Tibial artery (tissue), 4 donors: ENCODE measurements around the gene SNIP1.
"Not testable (repeated sequence)": the region's sequence is repeated elsewhere in the genome, so short reads cannot be mapped to it uniquely, and the experiment has no call there.

Experiments
- DNase-seq, 2 donors: peaks; one replicate each; pipeline ENCODE4 v3.0.0-alpha.2; 2019
- H3K27ac ChIP-seq, 2 donors: fragments of 200-600 bp; sonication (generic) in 1 of 2; 1 replicate in 1 of 2; 2 replicates in 1 of 2; pipeline ENCODE4 v1.5.1; 2018 to 2019; ENCODE audit warnings: mild to moderate bottlenecking in 1 of 2
- H3K27me3 ChIP-seq, 2 donors: fragments of 200-600 bp; sonication (generic) in 1 of 2; one replicate each; pipeline versions ENCODE4 v1.5.1 to v1.6.0; 2016 to 2019
- H3K36me3 ChIP-seq, 3 donors: fragments of 200-600 bp; sonication (generic) in 2 of 3; one replicate each; pipeline ENCODE4 v1.5.1; 2016 to 2019; ENCODE audit warnings: mild to moderate bottlenecking in 2 of 3
- H3K4me1 ChIP-seq, 4 donors: fragments of 200-600 bp; sonication (generic) in 2 of 4; 1 replicate in 3 of 4; 2 replicates in 1 of 4; pipeline ENCODE4 v1.5.1; 2016 to 2019
- H3K4me3 ChIP-seq, 2 donors: fragments of 200-600 bp; sonication (generic) in 1 of 2; 1 replicate in 1 of 2; 2 replicates in 1 of 2; pipeline ENCODE4 v1.5.1; 2018 to 2019; ENCODE audit warnings: mild to moderate bottlenecking in 2 of 2
- H3K9me3 ChIP-seq, 3 donors: fragments of 200-600 bp; sonication (generic) in 1 of 3; one replicate each; pipeline ENCODE4 v1.5.1; 2016 to 2019
- intact Hi-C: fragments of 100-400 bp; cut with DNase I; formaldehyde crosslinking; loops from one replicate; pipeline ENCODE4 v1.15.0; 2023; ENCODE audit warnings: low total_unique reads
- TF ChIP-seq, protein P1 (sequence below), 2 experiments: fragments of 200-600 bp in 1 of 2; fragments of 450-650 bp in 1 of 2; IDR thresholded peaks; one replicate each; pipeline ENCODE4 v1.5.1; 2017 to 2019; ENCODE audit warnings: antibody characterized with exemption in 2 of 2, mild to moderate bottlenecking in 1 of 2, moderate library complexity in 1 of 2

The SNIP1 gene

DNA sequence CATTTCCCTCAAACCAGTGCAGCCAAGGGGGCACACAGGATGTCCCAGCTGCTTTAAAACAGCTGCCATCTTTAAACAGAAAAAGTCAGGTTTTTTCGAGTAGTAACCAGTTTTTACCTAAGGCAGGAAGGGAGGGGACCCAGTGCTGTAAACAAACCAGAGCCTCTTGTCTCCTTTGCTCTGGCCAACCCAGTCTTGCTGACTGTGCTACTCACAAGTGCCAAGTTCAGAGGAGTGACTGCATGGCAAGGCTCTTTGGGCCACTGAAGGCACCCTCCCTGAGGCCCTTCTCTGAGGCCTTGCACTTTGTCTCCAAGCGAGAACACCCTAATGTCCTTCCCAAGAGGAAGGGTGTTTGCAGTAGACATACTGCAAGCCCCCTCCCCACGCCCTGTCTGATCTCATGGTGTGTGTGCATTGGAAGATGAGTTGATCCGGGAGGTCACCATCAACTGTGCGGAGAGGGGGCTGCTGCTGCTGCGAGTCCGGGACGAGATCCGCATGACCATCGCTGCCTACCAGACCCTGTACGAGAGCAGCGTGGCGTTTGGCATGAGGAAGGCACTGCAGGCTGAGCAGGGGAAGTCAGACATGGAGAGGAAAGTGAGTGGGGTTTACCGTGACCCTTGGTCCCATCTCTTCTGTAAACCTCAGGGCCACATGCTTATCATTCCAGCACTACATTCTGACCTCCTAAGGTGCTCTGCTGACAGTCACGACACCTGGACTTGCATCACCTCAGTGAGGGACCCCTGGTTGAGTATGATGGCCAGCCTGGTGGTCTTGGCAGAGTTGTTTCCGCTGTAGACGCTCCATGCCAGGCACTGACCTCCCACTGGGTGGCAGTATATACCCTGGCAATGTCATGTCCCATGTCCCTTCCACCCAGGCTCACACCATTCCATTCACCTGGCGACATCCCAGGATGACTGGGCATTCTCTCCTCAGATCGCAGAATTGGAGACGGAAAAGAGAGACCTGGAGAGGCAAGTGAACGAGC, 7.3 kb upstream of the SNIP1 start:
- peaks cover 0 to 23% (median 7%) of the 10 kb centered on the region in 4 donors for H3K4me1 ChIP-seq
- H3K36me3 ChIP-seq = peaks cover 14 to 58% (median 27%) of the 10 kb centered on the region in 3 donors
- intact Hi-C loops = loop anchor here (5.0 kb wide), 1 partner anchor 121 kb away; no protein-coding TSS in a partner anchor
- no peak overlapping the region for H3K4me3 ChIP-seq
- TF ChIP-seq, protein P1, sequence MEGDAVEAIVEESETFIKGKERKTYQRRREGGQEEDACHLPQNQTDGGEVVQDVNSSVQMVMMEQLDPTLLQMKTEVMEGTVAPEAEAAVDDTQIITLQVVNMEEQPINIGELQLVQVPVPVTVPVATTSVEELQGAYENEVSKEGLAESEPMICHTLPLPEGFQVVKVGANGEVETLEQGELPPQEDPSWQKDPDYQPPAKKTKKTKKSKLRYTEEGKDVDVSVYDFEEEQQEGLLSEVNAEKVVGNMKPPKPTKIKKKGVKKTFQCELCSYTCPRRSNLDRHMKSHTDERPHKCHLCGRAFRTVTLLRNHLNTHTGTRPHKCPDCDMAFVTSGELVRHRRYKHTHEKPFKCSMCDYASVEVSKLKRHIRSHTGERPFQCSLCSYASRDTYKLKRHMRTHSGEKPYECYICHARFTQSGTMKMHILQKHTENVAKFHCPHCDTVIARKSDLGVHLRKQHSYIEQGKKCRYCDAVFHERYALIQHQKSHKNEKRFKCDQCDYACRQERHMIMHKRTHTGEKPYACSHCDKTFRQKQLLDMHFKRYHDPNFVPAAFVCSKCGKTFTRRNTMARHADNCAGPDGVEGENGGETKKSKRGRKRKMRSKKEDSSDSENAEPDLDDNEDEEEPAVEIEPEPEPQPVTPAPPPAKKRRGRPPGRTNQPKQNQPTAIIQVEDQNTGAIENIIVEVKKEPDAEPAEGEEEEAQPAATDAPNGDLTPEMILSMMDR (IDR thresholded peaks at IDR 0.05) = peak in 1 of 2 experiments; percentile 34
- no peaks in the 10 kb centered on the region for H3K27me3 ChIP-seq
- H3K27ac ChIP-seq = no peak overlapping the region
- DNase-seq = no peak
- H3K9me3 ChIP-seq = no peaks in the 10 kb centered on the region

DNA sequence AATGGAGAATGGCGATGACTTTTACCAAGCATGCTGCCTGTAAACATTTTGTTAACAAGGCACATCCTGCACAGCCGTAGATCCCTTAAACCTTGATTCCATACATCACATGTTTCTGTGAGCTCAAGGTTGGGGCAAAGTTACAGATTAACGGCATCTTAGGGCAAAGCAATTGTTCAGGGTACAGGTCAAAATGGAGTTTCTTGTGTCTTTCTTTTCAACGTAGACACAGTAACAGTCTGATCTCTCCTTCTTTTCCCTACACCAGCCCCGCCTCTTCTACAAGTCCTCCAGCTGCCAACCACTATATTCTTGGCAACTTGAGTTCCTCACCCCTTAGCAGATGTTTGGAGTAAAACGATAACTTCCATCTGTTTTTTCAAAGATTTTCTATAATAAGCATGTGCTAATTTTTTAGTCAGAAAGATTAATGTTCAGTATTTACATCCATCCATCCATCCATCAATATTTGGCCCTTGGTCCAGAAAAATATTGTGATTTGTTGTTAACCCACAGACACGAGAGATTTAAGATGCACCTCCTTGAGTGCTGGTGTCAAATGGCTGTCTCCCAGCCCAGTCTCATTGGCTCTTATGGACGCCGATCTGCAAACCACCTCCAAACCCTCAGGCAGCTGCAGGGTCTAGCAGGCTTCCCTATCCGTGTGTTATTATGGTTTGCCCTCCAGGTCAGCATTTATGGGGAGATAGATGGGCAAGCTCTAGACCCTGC, 6.5 kb upstream of the SNIP1 start:
- H3K27ac ChIP-seq = no peak overlapping the region
- intact Hi-C loops = loop anchor here (5.0 kb wide), 1 partner anchor 122 kb away; no protein-coding TSS in a partner anchor
- H3K4me3 ChIP-seq = no peak overlapping the region
- no peaks in the 10 kb centered on the region for H3K9me3 ChIP-seq
- peaks cover 5 to 50% (median 18%) of the 10 kb centered on the region in 3 donors for H3K36me3 ChIP-seq
- H3K4me1 ChIP-seq = peaks cover 0 to 29% (median 12%) of the 10 kb centered on the region in 4 donors
- TF ChIP-seq, protein P1 (IDR thresholded peaks at IDR 0.05) = no peak
- no peak for DNase-seq
- no peaks in the 10 kb centered on the region for H3K27me3 ChIP-seq

GRCh38 chr1:37559957-37560379, 5.9 kb upstream of the SNIP1 start:
- not testable (repeated sequence) for H3K9me3 ChIP-seq, H3K27me3 ChIP-seq, DNase-seq, H3K4me3 ChIP-seq, H3K27ac ChIP-seq
- Histone ChIP-seq H3K4me1 (peaks cover 0 to 29% (median 12%) of the 10 kb centered on the region in 4 donors), H3K36me3 (peaks cover 0 to 44% (median 13%) of the 10 kb centered on the region in 3 donors)
- intact Hi-C loops = loop anchor here (5.0 kb wide), 1 partner anchor 122 kb away; no protein-coding TSS in a partner anchor

DNA sequence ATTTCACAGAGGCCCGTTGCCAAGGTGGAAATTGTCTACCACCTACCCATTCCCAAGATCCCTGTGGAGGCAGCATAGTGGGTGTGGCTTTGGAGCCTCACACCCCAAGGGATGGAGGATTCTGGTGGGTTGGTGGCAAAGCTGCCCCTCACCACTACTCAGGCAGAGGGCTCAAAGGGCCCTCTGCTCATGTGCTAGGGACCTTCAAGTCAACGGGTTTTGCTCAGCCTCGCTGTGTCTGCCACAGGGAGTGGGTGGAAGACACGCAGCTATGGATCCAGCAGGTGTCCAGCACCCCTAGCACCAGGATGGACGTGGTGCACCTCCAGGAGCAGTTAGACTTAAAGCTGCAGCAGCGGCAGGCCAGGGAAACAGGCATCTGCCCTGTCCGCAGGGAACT, 5.0 kb upstream of the SNIP1 start:
- no peaks in the 10 kb centered on the region for H3K9me3 ChIP-seq
- TF ChIP-seq, protein P1 (IDR thresholded peaks at IDR 0.05) = no peak
- no peak overlapping the region for H3K27ac ChIP-seq
- H3K27me3 ChIP-seq = no peaks in the 10 kb centered on the region
- no peak for DNase-seq
- peaks cover 0 to 22% (median 12%) of the 10 kb centered on the region in 4 donors for H3K4me1 ChIP-seq
- H3K36me3 ChIP-seq = peaks cover 0 to 35% (median 11%) of the 10 kb centered on the region in 3 donors
- intact Hi-C loops = no loop called here
- H3K4me3 ChIP-seq = no peak overlapping the region

- Histone ChIP-seq H3K9me3 (no peaks in the 10 kb centered on the region), H3K4me1 (peaks cover 0 to 19% (median 14%) of the 10 kb centered on the region in 4 donors), H3K27ac (no peak overlapping the region), H3K36me3 (peaks cover 0 to 30% (median 11%) of the 10 kb centered on the region in 3 donors), H3K27me3 (no peaks in the 10 kb centered on the region), H3K4me3 (no peak overlapping the region)
- intact Hi-C loops = no loop called here
- TF ChIP-seq, protein P1 (IDR thresholded peaks at IDR 0.05) = no peak
- DNase-seq = no peak
Measured at GRCh38 chr1:37558411-37558810, 4.3 kb upstream of the SNIP1 start.
